Right lung (tissue), 5 donors: ENCODE results near the gene LAPTM4A. TPM values are rescaled to one million over a fixed set of nuclear protein-coding genes. Genes with fewer than 3 reads are reported as not detected.
"Not testable (repeated sequence)": the region's sequence is repeated elsewhere in the genome, so short reads cannot be mapped to it uniquely, and the experiment has no call there.

Source experiments
- DNase-seq, 2 donors: peaks; one replicate each; pipeline ENCODE4 v3.0.0-alpha.2; 2013
- polyA plus RNA-seq, 5 donors: library from polyadenylated mRNA; unstranded; fragments of 120-200 nt; gene quantifications; one replicate each; pipeline versions ENCODE4 v1.2.1 to v1.2.3, GENCODE V29; 2013; ENCODE audit warnings: inconsistent platforms in 1 of 5, low replicate concordance in 1 of 5; ENCODE audit not compliant: insufficient read length in 5 of 5, insufficient read depth in 1 of 5

The LAPTM4A gene
- polyA plus RNA-seq, 5 donors = 464 to 625 (median 574) TPM

DNA sequence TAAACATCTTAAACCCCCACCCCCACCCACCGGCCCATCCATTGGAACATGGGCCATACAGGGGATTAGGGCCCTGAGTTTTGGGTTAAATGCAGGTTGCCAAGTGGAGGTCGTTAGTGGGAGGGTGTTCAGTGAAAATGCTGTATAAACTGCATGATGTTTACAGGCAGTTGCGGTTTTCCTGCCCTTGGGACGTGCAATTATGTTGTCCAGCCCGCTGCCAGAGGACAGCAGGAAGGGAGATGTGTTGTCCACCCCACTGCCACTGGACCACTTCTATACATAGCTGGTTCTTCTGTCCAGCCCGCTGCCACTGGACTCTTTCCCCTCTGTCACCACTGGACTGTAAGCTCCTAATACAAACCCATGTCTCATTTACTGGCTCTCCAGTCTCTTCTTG is 2.7 kb upstream of the LAPTM4A start:
- DNase-seq = no peak

GRCh38 chr2:20052861-20053281 is 1.4 kb upstream of the LAPTM4A start:
- peak; percentile 53 to 79 for DNase-seq

GRCh38 chr2:20052229-20052851 is 912 bp upstream of the LAPTM4A start:
- peak in 1 of 2 donors; percentile 44 for DNase-seq

DNA sequence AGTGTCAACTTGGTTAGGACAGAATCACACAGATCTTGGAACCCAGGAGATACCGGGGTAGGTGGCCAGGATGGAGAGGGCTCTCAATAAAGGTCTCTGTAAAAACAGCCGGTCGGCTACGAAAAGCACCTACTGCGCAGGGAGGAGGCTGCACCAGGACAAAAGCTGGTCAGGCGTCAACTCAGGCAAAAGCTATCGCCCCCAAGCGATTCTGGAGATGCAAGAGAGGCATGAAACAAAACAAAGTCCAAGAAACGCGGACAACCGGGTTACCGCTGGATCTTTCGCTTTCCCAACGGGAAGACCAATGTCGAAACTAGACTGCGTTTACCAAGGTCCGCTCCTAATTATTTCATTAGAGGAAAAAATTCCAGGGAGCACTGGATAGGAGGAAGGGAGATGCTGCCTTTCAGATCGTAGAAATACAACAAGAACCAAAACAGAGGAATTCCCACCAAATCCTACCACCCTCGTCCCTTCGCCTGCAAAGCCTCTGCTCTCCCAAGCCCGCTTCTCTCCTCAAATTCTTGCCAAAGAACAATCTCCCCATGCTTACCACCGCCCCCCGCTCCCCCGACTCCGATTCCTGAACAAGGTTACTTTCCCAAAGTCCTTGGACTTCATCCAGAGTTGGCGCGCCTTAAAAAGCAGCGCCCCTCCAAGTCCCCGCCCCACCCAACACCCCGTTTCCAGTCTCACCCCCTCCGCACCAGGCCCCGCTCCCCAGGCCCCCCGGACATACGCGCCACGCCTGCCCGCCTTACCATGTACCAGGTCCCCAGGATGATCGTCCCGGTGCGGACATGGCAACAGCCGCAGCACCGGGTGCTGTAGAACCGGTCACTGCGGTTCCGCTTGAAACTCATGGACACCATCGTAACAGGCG is 539 bp downstream of the LAPTM4A start:
- peak; percentile 54 to 68 for DNase-seq

GRCh38 chr2:20050104-20050645 is 1.3 kb downstream of the LAPTM4A start:
- peak; percentile 55 to 73 for DNase-seq

GRCh38 chr2:20049637-20050036 is 1.8 kb downstream of the LAPTM4A start:
- peak in 1 of 2 donors; percentile 48 for DNase-seq

- no peak for DNase-seq
Observed at GRCh38 chr2:20048488-20049448, 2.7 kb downstream of the LAPTM4A start.

- DNase-seq = not testable (repeated sequence)
Observed at GRCh38 chr2:20045712-20046292, 5.6 kb downstream of the LAPTM4A start.

DNA sequence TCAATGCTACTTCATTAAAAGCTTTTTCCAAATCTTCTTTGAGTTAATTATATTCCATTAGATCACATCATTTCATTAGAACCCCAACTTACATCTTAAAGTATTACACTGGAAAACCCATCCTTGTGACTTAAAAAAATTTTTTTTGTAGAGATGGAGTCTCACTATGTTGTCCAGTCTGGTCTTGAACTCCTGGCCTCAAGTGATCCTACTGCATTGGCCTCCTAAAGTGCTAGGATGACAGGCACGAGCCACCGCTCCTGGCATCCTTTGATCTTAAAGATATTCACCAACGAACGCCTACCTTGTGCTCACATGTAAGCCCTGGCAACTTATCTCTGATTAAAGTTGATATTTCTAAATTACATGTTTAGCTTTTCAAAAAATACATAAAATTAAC is 6.7 kb downstream of the LAPTM4A start:
- DNase-seq = no peak

GRCh38 chr2:20042531-20042930 is 8.9 kb downstream of the LAPTM4A start:
- DNase-seq = no peak

DNA sequence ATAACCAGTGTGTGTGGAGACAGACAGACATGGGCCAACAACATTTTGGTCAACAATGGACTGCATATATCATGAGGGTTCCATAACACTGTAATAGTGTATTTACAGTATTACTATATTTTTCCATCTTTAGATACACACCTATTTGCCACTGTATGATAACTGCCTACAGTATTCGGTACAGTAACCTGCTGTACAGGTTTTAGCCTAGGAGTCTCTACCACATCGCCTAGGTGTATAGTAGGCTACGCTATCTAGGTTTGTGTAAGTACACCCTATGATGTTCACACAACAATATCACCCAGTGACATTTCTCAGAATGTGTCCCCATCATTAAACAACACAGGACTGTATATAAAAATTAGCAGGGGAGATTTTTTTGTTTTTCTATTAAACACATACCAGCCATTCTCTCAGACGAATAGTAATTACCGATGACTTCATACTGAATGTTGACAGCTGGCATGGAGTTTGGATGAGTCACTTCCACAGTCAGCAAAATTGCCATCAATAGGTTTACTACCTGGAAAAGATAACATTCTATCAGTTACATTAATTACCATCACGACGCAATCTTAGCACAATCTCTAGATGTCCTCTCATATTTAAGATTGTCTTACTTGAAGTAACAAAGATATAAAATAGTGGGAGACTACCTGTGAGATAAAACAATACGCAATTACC is 10.8 kb downstream of the LAPTM4A start:
- DNase-seq = no peak

- DNase-seq = no peak
Observed at GRCh38 chr2:20037660-20038059, 13.8 kb downstream of the LAPTM4A start.

GRCh38 chr2:20035955-20036666 is 15.3 kb downstream of the LAPTM4A start:
- no peak for DNase-seq

DNA sequence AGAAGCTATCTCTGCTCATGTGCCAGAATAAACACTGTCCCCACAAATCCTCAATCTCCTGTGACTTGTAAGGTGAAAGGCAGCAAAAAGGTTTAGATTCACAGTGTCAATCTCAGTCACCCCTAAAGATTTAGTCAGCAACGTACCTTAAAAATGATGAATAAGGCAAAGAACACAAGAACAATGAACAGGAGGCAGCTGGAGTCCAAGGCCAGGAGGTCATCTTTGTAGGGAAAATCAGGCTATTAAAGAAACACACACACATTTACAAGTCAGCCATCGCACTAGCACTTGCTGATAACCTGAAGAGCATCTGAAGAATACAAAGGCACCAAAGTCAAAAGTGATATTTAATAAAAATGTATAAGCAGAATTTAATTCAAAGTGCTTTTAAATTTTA is 16.6 kb downstream of the LAPTM4A start:
- DNase-seq = no peak

DNA sequence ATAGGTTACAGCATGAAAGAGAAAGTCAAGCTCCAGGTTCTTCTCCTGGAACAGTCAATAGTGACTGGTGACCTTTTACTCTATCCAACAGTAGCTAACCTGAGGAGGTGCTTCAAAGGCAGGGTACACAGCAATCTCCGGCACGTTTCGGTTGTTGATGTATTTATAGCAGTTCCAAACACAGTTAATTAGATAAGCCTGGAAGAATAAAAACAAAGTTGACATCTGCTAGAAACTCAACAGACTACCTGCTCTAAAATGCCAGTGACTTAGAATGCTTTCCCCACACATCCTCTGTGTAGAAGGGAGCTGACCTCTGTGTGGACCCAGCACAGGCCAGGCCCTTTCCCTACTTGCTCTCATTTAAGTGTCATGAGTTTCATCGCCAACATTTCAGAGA is 17.2 kb downstream of the LAPTM4A start:
- DNase-seq = no peak

DNA sequence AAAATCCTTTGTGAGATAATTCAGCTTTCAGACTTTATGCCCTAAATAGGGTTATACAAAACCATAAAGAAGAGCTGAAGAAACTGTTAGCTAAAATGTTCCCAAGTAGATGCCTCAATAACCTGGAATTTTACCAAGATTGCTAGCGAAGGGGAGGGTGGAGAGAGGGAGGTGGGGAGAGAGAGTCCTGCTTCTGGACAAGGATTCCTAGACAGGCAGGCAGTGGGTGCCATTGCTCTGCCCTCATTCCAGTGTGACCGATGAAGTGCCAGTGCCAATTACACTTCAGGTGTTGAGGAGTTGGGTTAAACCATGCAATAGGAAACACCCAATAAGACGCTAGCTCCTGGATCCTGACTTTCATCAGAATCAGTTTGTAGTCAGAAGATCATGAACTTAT is 18.1 kb downstream of the LAPTM4A start:
- no peak for DNase-seq

- no peak for DNase-seq
Observed at GRCh38 chr2:20030224-20030623, 21.2 kb downstream of the LAPTM4A start.

DNA sequence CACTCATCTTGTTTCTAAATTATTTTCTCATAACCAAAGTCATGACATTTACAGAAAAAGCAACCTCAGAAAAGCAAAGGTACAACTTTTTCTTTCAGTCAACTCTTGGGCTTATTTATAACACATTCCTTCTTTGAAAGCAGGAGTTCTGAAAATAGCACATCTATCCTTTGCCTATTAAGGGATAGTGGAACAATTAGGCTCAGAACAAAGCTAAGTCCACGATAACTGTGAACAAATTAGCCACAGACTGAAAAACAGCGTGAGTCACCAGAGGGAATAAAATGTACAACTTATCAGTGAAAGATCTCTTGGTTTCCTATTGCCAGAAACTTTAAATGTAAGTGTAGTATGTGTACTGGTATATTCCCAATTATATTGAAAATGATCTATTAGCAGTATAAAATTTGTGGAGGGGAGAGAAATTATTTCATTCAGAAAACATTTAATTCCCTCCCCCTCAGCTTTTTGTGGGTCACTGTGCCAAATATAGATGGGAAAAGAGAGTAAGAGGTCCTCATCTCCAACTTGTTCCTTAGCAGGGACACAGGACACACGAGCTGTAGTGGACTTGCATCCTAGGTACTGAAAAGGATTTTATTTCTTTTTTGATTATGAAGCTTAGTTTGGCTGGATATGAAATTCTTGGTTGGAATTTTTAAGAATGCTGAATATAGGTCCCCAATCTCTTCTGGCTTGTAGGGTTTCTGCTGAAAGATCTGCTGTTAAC is 23.6 kb downstream of the LAPTM4A start:
- no peak for DNase-seq

DNA sequence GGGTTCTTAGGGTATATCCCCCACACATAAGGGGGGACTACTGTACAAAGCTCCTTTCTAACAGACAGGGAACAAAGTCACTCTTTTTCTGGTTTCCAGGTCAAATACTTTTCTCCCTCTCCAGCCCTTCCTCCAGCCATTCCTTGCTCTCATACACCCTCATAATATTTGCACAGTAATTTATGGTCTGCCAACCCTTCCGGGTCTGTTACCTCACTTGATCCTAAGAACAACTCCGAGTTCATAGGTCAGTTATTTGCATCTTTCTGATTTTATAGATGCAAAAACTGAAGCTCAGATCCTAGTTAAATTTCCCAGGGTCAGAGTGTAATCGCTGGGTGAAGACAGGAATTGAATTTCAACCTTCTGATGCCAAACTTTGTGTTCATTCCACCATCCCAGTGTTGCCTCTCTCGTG is 24.2 kb downstream of the LAPTM4A start:
- no peak for DNase-seq
